Measurements from ENCODE around the gene RFX1.

RFX1 gene

DNA sequence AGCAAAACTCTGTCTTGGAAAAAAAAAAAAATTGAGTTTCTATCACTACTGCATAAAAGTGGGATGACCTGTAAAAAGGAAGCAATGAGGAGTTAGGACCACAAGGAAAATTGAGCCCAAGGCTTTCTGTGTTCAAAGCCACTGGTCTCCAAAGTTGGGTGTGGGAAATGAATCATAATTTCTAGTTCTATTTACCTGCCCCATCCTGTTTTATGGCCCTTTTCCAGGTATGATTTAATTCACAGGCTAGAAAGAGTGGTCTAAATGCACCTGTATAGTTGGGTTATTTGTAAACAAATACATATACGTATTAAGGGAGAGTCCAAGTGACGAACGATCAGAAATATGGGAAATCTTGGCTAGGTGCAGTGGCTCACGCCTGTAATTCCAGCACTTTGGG is 59.7 kb downstream of the RFX1 start:
- Histone ChIP-seq H3K9ac (ENCODE audit: low read depth, low read length) (no peak overlapping the region), H3K9me3 (ENCODE audit: control insufficient read depth, insufficient read depth, low read length) (no peaks in the 10 kb centered on the region; the same call in 1 of the 2 replicates), H3K4me1 (ENCODE audit: insufficient read depth, low read length) (no peaks in the 10 kb centered on the region), H3K36me3 (ENCODE audit: insufficient read depth, low read length) (no peaks in the 10 kb centered on the region)

DNA sequence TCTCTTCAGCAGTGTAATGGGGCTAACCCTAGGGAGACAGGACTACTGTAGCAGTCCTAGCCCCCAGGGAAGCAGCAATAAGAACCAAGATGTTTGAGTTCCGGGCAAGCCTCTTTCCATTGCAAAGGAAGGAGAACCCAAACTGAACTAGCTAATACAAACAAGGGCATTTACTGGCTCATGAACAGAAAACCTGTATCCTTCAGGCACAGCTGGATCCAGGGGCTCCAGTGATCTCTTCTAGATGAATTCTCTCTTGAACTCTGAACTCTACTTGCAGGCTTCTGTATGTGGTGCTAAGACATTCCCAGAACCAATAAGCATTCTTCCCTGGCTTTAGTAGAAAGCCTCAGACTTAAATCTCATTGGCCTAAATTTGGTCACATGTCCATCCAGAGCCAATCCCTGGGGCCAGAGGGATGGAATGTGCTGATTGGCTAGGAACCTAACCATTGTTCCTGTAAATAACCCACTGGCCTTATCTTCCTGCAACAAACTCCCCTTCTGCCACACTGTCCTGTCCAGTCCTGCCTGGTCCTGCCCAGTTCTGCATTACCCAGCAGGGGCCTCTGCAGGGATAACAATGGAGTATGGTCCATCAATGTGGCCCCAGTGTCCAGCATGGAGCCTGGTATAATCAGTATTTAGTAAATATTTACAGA is 64.0 kb downstream of the RFX1 start:
- Histone ChIP-seq H3K4me1 (ENCODE audit: insufficient read depth, low read length) (no peaks in the 10 kb centered on the region; the same call in 1 of the 2 replicates), H3K9ac (ENCODE audit: low read depth, low read length) (no peak overlapping the region), H3K9me3 (ENCODE audit: control insufficient read depth, insufficient read depth, low read length) (no peaks in the 10 kb centered on the region; the same call in 1 of the 2 replicates), H3K36me3 (ENCODE audit: insufficient read depth, low read length) (no peaks in the 10 kb centered on the region)

DNA sequence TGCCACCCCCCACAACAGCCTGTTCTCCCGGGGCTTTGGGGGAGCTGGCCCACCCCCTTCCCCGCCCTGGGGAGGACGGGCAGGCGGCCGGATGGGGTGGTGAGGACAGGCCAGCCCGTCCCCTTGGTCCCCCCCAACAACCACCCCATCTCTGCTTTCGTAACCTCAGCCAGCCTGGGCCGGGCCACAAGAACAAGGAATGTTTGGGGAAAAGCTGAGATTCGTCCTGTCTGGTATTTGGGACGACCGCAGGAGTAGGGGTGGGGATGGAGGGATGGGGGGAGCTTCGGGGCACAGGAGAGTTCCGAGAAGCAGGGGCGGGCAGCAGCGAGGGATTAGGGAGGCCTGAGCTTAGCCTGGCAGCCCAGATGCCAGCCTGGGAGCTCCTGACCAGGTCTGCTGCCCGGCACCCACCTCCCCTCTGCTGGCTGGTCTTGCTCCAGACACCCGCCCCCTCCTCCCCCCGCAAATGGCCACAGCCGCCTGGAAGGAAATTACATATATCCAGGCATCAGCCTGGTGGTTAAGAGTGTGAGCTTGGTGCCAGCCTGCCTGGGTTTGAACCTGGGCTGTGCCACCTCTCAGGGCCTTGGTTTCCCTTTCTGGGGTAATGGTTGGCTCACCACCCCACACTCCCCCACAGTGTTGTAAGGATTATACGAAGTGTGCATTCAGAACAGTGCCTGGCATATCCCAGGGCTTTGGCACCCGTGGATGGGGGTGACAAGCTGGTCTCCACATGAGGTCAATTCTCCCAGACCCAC is 67.6 kb downstream of the RFX1 start, which contains the start of gene PODNL1:
Gene PODNL1 (minus strand): TSS at position 117 of the 764 bp plus-strand sequence. CDS start 236 bp downstream, outside the sequence.
- Histone ChIP-seq H3K9me3 (ENCODE audit: control insufficient read depth, insufficient read depth, low read length) (no peaks in the 10 kb centered on the region), H3K4me1 (ENCODE audit: insufficient read depth, low read length) (peaks cover 11% of the 10 kb centered on the region; the same call in 1 of the 2 replicates), H3K9ac (ENCODE audit: low read depth, low read length) (peak within 1 kb of the TSS; percentile 3; the same call in 1 of the 2 replicates), H3K36me3 (ENCODE audit: insufficient read depth, low read length) (no peaks in the 10 kb centered on the region)

DNA sequence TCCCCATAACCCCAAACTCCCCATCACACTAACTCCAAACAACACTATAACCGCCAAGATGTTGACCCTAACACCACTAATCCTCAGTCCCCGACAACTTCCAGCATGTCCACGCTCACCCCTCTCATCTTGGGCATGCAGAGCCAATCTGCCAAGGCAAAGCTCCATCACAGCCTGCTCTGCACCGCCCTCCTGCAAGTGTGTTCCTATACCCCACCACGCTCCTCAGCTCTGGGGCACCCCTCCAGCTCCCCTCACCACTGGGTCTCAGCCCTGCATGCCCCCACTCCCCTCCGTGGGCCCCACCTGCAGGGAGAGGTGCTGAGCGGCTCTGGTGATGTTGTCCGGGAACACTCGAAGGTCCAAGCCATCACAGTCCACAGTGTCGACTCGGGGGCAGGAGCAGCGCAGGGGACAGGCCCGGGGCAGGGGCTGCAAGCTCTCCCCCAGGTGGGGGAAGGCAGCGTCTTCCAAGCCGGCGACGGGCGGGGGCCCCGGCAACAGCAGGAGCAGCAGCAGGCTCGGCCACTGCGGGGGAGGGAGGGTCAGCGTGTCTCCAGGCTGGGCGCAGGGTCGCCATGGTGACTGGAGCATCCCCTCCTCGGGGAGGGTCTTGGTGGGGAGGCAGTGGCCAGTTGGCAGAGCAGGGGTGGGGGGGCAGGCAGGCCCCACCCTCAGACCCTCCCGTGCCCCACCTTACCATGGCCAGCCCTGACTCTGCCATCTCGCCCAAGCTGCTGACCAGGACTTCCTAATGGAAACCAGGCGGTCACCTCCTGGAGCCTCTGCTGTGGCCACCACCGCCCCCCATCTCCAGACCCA is 68.4 kb downstream of the RFX1 start:
- H3K9ac ChIP-seq (ENCODE audit: low read depth, low read length): peak overlapping the region; percentile 3; the same call in 1 of the 2 replicates
- no peaks in the 10 kb centered on the region for H3K36me3 ChIP-seq (ENCODE audit: insufficient read depth, low read length)
- H3K4me1 ChIP-seq (ENCODE audit: insufficient read depth, low read length): peaks cover 11% of the 10 kb centered on the region; the same call in 1 of the 2 replicates
- H3K9me3 ChIP-seq (ENCODE audit: control insufficient read depth, insufficient read depth, low read length): no peaks in the 10 kb centered on the region

DNA sequence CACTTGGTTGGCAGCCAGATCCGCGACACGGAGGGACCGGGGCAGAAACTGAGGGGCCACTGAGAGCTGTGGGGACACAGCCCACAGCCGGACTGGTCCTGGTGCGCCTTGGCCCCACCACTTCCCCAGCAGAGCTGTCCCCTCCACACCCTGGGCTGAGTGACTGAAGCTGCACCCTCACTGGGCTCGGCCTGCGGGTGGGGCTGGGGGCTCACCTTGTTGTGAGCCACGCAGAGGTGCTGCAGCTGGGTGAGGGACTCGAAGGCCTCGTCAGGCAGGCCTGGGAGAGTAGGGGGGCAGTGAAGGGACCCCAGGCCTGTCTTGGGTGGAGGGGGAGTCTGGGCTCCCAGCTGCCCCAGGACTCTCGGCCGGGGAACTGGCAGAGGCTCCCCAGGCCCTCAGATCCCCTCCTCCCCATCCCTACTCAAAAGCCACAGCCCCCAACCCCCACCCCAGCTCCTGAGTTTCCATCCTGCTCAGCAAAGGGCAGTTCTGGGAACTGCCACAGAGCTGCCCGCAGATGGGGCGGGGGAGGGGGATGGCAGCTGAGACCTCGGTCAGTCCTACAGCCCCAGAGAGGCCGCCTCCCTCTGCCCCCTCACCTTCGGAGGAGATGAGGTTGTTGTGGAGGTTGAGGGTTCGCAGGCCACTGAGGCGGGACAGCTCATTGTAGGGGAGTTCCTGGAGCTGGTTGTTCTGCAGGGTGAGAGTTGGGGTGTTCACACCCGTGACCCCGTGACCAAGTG is 70.2 kb downstream of the RFX1 start:
- Histone ChIP-seq H3K4me1 (ENCODE audit: insufficient read depth, low read length) (peaks cover 11% of the 10 kb centered on the region; the same call in 1 of the 2 replicates), H3K9ac (ENCODE audit: low read depth, low read length) (no peak overlapping the region), H3K9me3 (ENCODE audit: control insufficient read depth, insufficient read depth, low read length) (no peaks in the 10 kb centered on the region), H3K36me3 (ENCODE audit: insufficient read depth, low read length) (no peaks in the 10 kb centered on the region)

DNA sequence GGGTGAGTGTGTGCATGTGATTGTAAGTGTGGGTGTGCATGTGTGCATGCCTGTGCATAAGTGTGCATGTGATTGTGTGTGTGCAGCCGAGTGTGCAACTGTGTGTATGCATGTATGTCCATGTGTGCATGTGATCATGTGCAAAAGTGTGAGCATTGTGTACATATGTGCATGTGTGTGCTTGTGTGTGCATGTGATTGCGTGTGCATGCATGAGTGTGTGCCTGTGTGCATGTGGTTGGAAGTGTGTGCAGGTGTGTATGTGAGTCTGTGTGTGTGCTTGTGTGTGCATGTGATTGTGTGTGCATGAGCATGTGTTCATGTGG is 71.4 kb downstream of the RFX1 start:
- Histone ChIP-seq H3K4me1 (ENCODE audit: insufficient read depth, low read length) (peaks cover 11% of the 10 kb centered on the region; the same call in 1 of the 2 replicates), H3K9me3 (ENCODE audit: control insufficient read depth, insufficient read depth, low read length) (no peaks in the 10 kb centered on the region), H3K36me3 (ENCODE audit: insufficient read depth, low read length) (no peaks in the 10 kb centered on the region), H3K9ac (ENCODE audit: low read depth, low read length) (no peak overlapping the region)

DNA sequence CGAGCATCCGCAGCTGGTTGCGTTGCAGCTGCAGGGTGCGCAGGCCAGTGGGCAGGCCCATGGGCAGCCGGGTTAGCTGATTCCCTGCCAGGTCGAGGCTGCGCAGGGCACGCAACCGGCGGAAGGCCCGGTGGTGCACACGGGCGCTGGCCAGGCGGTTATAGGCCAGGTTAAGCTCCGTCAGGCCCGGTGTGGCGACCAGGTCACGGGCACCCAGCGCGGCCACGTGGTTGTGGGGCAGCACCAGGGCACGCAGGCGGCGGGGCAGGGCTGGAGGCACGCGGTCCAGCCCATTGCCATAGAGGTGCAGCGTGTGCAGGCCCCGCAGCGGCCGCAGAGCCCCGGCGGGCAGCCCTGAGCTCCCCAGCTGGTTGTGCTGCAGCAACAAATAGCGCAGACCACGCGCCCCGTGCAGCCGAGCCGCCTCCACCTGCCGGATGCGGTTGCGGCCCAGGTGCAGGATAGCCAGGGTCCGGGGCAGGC is 73.2 kb downstream of the RFX1 start:
- Histone ChIP-seq H3K36me3 (ENCODE audit: insufficient read depth, low read length) (no peaks in the 10 kb centered on the region), H3K4me1 (ENCODE audit: insufficient read depth, low read length) (peaks cover 11% of the 10 kb centered on the region; the same call in 1 of the 2 replicates), H3K9ac (ENCODE audit: low read depth, low read length) (no peak overlapping the region), H3K9me3 (ENCODE audit: control insufficient read depth, insufficient read depth, low read length) (no peaks in the 10 kb centered on the region)

DNA sequence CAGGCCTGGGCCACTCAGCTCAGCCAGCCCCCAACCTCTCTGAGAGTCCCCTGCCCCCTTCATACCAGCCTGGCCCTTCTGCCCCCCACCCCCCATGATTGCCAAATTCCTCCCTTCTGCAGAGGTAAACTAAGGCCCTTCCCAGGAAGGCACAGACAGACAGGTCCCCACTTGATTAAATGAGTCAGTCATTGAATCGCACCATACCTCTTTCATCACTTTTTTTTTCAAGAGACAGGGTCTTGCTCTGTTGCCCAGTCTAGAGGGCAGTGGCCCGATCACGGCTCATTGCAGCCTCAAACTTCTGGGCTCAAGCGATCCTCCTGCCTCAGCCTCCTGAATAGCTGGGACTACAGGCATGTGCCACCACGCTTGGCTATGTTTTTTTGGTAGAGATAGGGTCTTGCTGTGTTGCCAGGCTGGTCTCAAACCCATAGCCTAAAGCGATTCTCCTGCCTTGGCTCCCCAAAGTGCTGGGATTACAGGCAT is 73.9 kb downstream of the RFX1 start:
- H3K4me1 ChIP-seq (ENCODE audit: insufficient read depth, low read length): peaks cover 11% of the 10 kb centered on the region; the same call in 1 of the 2 replicates
- H3K9me3 ChIP-seq (ENCODE audit: control insufficient read depth, insufficient read depth, low read length): no peaks in the 10 kb centered on the region
- no peak overlapping the region for H3K9ac ChIP-seq (ENCODE audit: low read depth, low read length)
- no peaks in the 10 kb centered on the region for H3K36me3 ChIP-seq (ENCODE audit: insufficient read depth, low read length)

DNA sequence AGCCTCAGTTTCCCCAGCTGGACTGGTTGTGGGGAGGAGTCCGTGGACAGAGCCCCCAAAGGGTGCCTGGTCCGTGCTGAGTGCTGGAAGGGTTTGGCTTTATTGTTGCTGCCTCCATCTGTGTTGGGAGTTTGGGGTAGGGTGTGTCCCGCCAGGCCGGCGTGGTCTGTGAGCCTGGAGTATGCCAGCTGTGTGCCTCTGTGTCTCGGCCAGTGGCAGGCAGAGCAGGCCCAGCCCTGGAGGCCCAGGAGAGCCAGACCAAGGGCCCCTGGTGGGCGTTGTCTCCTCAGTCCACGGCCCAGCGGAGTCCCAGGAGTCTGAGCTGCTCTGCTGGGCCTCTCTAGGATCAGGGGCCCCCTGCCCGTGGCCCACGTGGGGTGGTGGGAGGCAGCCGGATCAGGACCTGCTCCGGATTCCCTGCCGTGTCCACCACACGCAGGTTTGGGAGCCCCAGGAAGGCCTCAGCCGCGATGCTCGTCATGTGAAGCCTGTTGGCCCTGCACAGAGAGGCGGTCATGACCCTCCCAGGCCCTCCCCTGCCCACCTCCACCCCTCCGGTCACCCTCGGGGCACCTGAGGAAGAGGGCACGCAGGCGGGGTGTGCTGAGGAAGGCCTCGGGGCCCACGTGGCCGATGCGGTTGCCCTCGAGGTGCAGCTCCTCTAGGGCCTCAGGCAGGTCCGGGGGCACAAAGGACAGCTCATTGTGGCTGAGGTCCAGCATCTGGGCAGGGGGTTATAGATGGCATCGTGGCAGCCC is 74.5 kb downstream of the RFX1 start:
- Histone ChIP-seq H3K36me3 (ENCODE audit: insufficient read depth, low read length) (no peaks in the 10 kb centered on the region), H3K9me3 (ENCODE audit: control insufficient read depth, insufficient read depth, low read length) (no peaks in the 10 kb centered on the region), H3K4me1 (ENCODE audit: insufficient read depth, low read length) (peaks cover 11% of the 10 kb centered on the region; the same call in 1 of the 2 replicates), H3K9ac (ENCODE audit: low read depth, low read length) (no peak overlapping the region)

DNA sequence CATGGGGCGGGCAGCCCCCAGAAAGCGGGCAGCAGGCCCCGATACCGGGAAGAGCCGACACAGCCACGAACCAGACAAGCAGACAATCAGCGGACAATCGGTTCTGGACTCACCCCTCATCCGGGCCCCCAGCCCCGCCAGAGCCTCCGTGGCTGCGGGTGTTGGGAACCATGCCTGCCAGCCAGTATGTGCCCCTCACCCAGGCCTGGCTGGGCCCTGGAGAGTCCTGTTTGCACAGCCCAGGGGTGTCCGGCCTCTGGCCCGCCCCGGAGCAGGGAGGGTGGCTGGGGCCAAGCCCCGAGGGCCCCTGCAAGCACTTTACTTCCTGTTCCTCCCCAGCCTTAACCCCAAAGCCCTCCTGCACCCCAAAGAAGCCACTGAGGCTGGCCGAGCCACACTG is 75.7 kb downstream of the RFX1 start:
- no peaks in the 10 kb centered on the region; the same call in 1 of the 2 replicates for H3K4me1 ChIP-seq (ENCODE audit: insufficient read depth, low read length)
- peaks cover 4% of the 10 kb centered on the region; the same call in 1 of the 2 replicates for H3K36me3 ChIP-seq (ENCODE audit: insufficient read depth, low read length)
- H3K9ac ChIP-seq (ENCODE audit: low read depth, low read length): no peak overlapping the region
- no peaks in the 10 kb centered on the region for H3K9me3 ChIP-seq (ENCODE audit: control insufficient read depth, insufficient read depth, low read length)

DNA sequence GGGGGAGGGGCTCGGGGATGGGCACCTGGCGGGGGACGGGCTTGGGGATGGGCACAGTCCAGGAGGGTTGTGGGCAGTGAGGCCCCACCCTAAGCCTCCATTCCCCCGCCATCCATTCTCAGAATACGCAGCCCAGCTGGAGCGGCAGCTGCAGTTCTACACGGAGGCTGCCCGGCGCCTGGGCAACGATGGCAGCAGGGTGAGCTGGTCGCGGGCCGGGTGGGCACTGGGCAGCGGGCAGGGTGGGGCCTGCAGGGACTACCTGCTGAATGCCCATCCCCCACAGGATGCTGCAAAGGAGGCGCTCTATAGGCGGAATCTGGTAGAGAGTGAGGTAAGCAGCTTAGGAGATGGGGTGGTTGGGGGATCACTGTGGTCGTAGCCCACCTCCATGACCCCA is 76.2 kb downstream of the RFX1 start:
- H3K9ac ChIP-seq (ENCODE audit: low read depth, low read length): no peak overlapping the region
- H3K4me1 ChIP-seq (ENCODE audit: insufficient read depth, low read length): no peaks in the 10 kb centered on the region; the same call in 1 of the 2 replicates
- H3K36me3 ChIP-seq (ENCODE audit: insufficient read depth, low read length): peaks cover 4% of the 10 kb centered on the region; the same call in 1 of the 2 replicates
- H3K9me3 ChIP-seq (ENCODE audit: control insufficient read depth, insufficient read depth, low read length): no peaks in the 10 kb centered on the region

DNA sequence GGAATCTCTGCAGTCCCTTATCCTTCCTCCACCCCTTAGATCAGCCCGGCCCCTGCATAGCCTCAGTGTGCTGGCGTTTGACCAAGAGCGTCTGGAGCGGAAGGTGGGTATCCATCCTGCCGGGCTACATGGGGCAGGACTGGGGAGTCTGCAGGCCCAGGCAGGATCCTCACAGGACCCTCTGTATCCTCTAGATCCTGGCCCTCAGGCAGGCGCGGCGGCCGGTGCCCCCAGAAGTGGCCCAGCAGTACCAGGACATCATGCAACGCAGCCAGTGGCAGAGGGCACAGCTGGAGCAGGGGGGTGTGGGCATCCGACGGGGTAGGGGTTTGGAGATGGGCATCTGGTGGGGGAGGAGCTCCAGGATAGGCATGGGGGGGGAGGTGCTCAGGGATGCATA is 76.8 kb downstream of the RFX1 start:
- peaks cover 4% of the 10 kb centered on the region; the same call in 1 of the 2 replicates for H3K36me3 ChIP-seq (ENCODE audit: insufficient read depth, low read length)
- H3K9me3 ChIP-seq (ENCODE audit: control insufficient read depth, insufficient read depth, low read length): no peaks in the 10 kb centered on the region
- no peak overlapping the region for H3K9ac ChIP-seq (ENCODE audit: low read depth, low read length)
- no peaks in the 10 kb centered on the region; the same call in 1 of the 2 replicates for H3K4me1 ChIP-seq (ENCODE audit: insufficient read depth, low read length)

DNA sequence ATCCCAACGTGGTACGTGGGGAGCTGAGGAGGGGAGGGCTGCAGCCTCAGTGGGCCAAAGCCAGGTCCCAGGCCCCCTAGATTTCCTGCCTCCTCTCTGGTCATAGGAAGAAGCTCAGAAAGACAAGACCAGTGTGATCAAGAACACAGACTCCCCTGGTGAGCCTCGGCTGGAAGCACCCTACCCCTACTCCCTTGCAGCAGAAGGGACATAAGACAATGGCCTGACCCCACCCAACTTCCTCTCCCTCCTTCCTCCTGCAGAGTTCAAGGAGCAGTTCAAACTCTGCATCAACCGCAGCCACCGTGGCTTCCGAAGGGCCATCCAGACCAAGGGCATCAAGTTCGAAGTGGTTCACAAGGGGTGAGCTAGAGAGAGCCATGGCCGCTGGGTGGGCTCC is 79.4 kb downstream of the RFX1 start:
- H3K9ac ChIP-seq (ENCODE audit: low read depth, low read length): no peak overlapping the region
- no peaks in the 10 kb centered on the region for H3K9me3 ChIP-seq (ENCODE audit: control insufficient read depth, insufficient read depth, low read length)
- H3K36me3 ChIP-seq (ENCODE audit: insufficient read depth, low read length): peaks cover 7% of the 10 kb centered on the region; the same call in 1 of the 2 replicates
- H3K4me1 ChIP-seq (ENCODE audit: insufficient read depth, low read length): no peaks in the 10 kb centered on the region; the same call in 1 of the 2 replicates
